ENCODE data around the gene RAB11FIP2. TPM values are rescaled to one million over a fixed set of nuclear protein-coding genes. Genes with fewer than 3 reads are reported as not detected.

The RAB11FIP2 gene
- total RNA-seq, 4 donors from 2014 or later: 9.6 to 15.5 (median 11.3) TPM

DNA sequence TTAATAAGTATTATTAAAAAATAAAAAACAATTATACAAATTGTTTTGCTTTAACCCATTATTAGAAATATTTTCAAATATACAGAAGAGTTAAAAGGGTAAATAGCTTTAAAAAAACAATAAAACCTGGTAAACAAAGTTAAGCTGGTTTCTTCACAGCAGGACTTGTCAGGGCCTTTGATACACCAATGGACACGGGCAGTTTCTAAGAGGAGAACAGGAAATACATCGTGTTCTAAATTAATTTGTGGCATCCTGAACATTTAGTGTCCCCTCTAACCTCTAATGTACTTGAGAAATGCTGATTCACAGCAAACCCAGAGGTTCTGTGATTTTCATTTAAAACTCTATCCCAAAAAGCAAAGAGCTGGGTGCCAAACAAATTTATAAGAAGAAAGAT is 80.8 kb downstream of the RAB11FIP2 start:
- DNase-seq: no peak
- Histone ChIP-seq H3K4me3 (no peak overlapping the region), H3K4me1 (no peaks in the 10 kb centered on the region), H3K27ac (no peak overlapping the region), H3K9me3 (no peaks in the 10 kb centered on the region), H3K36me3 (no peaks in the 10 kb centered on the region), H3K27me3 (no peaks in the 10 kb centered on the region)
- intact Hi-C loops (cut with DNase I; ENCODE audit: low total_unique reads) (no loop called here), in situ Hi-C loops (cut with MboI; ENCODE audit: low sequenced_read_pairs in 4 of 4) (no loop called here)
- ATAC-seq: no peak
- TF ChIP-seq, protein P1, sequence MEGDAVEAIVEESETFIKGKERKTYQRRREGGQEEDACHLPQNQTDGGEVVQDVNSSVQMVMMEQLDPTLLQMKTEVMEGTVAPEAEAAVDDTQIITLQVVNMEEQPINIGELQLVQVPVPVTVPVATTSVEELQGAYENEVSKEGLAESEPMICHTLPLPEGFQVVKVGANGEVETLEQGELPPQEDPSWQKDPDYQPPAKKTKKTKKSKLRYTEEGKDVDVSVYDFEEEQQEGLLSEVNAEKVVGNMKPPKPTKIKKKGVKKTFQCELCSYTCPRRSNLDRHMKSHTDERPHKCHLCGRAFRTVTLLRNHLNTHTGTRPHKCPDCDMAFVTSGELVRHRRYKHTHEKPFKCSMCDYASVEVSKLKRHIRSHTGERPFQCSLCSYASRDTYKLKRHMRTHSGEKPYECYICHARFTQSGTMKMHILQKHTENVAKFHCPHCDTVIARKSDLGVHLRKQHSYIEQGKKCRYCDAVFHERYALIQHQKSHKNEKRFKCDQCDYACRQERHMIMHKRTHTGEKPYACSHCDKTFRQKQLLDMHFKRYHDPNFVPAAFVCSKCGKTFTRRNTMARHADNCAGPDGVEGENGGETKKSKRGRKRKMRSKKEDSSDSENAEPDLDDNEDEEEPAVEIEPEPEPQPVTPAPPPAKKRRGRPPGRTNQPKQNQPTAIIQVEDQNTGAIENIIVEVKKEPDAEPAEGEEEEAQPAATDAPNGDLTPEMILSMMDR (IDR thresholded peaks at IDR 0.05 in 4 of 5, conservative IDR thresholded peaks at IDR 0.05 in 1 of 5): no peak
- no peak for TF ChIP-seq POLR2A (IDR thresholded peaks at IDR 0.05)

DNA sequence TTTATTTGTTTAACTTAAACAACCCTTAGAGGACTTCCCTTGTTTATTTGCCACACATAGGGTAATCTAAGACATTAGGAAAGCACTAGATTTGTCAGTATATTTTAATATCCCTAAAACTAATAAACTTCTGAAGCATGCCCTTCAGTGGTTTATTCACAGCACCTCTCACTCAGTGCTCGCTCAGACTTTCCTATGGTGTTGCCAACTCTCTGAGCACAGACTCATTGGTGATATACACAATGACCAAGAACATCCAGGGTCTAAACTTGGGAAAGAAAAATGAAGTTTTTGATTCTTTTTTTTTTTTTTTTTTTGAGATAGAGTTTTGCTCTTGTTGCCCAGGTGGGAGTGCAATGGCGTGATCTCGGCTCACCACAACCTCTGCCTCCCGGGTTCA is 82.2 kb downstream of the RAB11FIP2 start:
- intact Hi-C loops (cut with DNase I; ENCODE audit: low total_unique reads) (no loop called here), in situ Hi-C loops (cut with MboI; ENCODE audit: low sequenced_read_pairs in 4 of 4) (no loop called here)
- Histone ChIP-seq H3K36me3 (no peaks in the 10 kb centered on the region), H3K27me3 (no peaks in the 10 kb centered on the region), H3K27ac (no peak overlapping the region), H3K4me3 (no peak overlapping the region), H3K9me3 (no peaks in the 10 kb centered on the region), H3K4me1 (no peaks in the 10 kb centered on the region)
- no peak for DNase-seq
- ATAC-seq: no peak
- TF ChIP-seq, protein P1 (IDR thresholded peaks at IDR 0.05 in 4 of 5, conservative IDR thresholded peaks at IDR 0.05 in 1 of 5): no peak
- no peak for TF ChIP-seq POLR2A (IDR thresholded peaks at IDR 0.05)

DNA sequence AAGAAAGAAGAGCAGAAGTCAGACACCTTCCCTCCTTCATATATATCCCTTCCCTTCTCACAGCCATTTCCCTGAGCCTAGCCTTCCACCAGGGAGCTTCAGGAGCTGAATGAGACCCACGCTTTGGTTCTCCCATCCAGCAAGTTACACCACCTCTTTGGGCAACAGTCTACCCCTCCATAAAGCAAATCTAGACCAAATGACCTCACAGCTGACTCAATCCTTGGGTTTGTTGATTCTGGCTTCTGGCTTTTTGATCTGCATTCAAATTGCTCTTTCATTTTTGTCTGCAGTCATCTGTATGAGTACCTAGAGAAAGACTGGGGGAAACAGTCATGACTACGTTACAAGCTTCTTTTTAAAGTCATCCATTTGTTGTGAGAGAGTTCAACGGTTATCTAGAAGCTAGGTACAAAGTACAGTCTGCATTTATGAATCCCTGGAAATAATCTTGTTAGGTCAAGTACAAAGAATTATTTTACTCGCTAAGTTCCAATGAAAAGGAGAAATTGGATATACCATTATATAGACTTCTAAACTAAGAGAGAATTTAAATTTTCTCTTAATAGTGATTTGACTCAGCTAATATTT is 86.3 kb downstream of the RAB11FIP2 start:
- Histone ChIP-seq H3K27me3 (no peaks in the 10 kb centered on the region), H3K4me1 (no peaks in the 10 kb centered on the region), H3K4me3 (no peak overlapping the region), H3K36me3 (no peaks in the 10 kb centered on the region), H3K27ac (no peak overlapping the region), H3K9me3 (no peaks in the 10 kb centered on the region)
- no peak for ATAC-seq
- DNase-seq: no peak
- intact Hi-C loops (cut with DNase I; ENCODE audit: low total_unique reads) (no loop called here), in situ Hi-C loops (cut with MboI; ENCODE audit: low sequenced_read_pairs in 4 of 4) (no loop called here)
- no peak for TF ChIP-seq POLR2A (IDR thresholded peaks at IDR 0.05)
- TF ChIP-seq, protein P1 (IDR thresholded peaks at IDR 0.05 in 4 of 5, conservative IDR thresholded peaks at IDR 0.05 in 1 of 5): no peak

DNA sequence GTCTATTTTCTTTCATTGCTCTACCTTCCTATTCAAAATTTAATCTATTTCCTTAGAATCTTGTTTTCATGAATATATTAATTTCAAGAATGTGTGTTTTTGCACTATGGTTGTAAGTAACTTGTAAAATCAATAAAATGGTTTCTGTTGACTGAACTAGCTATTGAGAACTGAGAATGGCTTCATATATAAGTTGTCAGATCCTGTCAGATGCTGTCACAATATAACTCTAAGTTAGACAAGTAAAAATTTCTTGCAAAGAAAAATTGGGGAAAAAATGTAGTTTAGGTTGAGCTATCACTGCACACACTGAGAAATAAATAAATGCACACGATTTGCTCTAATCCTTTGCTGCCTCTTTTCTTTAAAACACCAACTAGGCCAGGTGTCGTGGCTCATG is 89.8 kb downstream of the RAB11FIP2 start:
- no peaks in the 10 kb centered on the region for H3K36me3 ChIP-seq
- TF ChIP-seq, protein P1 (IDR thresholded peaks at IDR 0.05 in 4 of 5, conservative IDR thresholded peaks at IDR 0.05 in 1 of 5): no peak
- no peak for TF ChIP-seq POLR2A (IDR thresholded peaks at IDR 0.05)
- in situ Hi-C loops (cut with MboI; ENCODE audit: low sequenced_read_pairs in 4 of 4): no loop called here
- ATAC-seq (no peak), DNase-seq (no peak)
- H3K4me3 ChIP-seq: no peak overlapping the region
- intact Hi-C loops (cut with DNase I; ENCODE audit: low total_unique reads): no loop called here
- H3K27me3 ChIP-seq: no peaks in the 10 kb centered on the region
- no peaks in the 10 kb centered on the region for H3K4me1 ChIP-seq
- no peak overlapping the region for H3K27ac ChIP-seq
- H3K9me3 ChIP-seq: no peaks in the 10 kb centered on the region

DNA sequence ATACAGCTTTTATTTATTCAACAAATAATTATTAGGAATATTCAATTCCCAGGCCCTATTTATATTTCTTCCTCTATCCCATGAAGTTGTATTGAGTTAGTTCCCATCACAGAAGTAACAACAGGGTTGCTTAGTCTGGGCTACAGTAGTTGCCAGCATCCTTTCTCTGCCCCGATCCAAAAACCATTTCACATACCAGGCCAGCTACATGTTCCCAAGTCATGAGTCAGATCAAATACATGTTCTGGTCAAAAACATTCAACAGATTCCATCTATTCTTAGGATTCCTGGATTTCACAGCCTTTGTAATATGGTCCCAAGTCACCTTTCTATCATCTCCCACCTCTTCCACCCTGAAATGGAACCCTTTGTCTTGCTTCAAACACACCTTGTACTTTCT is 91.6 kb downstream of the RAB11FIP2 start:
- Histone ChIP-seq H3K4me1 (no peaks in the 10 kb centered on the region), H3K9me3 (no peaks in the 10 kb centered on the region), H3K27ac (no peak overlapping the region), H3K4me3 (no peak overlapping the region), H3K36me3 (no peaks in the 10 kb centered on the region), H3K27me3 (no peaks in the 10 kb centered on the region)
- TF ChIP-seq POLR2A (IDR thresholded peaks at IDR 0.05): no peak
- TF ChIP-seq, protein P1 (IDR thresholded peaks at IDR 0.05 in 4 of 5, conservative IDR thresholded peaks at IDR 0.05 in 1 of 5): no peak
- ATAC-seq (no peak), DNase-seq (no peak)
- in situ Hi-C loops (cut with MboI; ENCODE audit: low sequenced_read_pairs in 4 of 4) (no loop called here), intact Hi-C loops (cut with DNase I; ENCODE audit: low total_unique reads) (no loop called here)
